HepG2 (cell line): ENCODE measurements around the gene HRC. TPM values are rescaled to one million over a fixed set of nuclear protein-coding genes. Genes with fewer than 3 reads are reported as not detected.

Experiments used
- ESRRA ChIP-seq: sonication (generic); formaldehyde crosslinking; IDR thresholded peaks from 2 replicates; pipeline ENCODE4 v1.5.1; 2020; ENCODE audit warnings: mild to moderate bottlenecking, low read depth, missing genetic modification reagents
- FOSL1 ChIP-seq: sonication (generic); formaldehyde crosslinking; IDR thresholded peaks from 2 replicates; pipeline ENCODE4 v1.9.0; 2021; ENCODE audit warnings: missing genetic modification reagents, borderline replicate concordance
- HHEX ChIP-seq: IDR thresholded peaks from 2 replicates; pipeline ENCODE4 v1.6.1; 2016; ENCODE audit warnings: control low read depth
- PHF8 ChIP-seq: sonication (generic); formaldehyde crosslinking; IDR thresholded peaks from 2 replicates; pipeline ENCODE4 v1.5.0; 2020; ENCODE audit warnings: missing genetic modification reagents
- POLR2A ChIP-seq, 2 experiments: IDR thresholded peaks; 2 replicates each; pipeline ENCODE4 v1.6.1; 2011; ENCODE audit warnings: low read depth in 2 of 2, low read length in 2 of 2, mild to moderate bottlenecking in 1 of 2, moderate library complexity in 1 of 2; ENCODE audit not compliant: insufficient read depth in 1 of 2
- ZFAT ChIP-seq: sonication (generic); formaldehyde crosslinking; conservative IDR thresholded peaks from 2 replicates; pipeline ENCODE4 v1.8.1; 2023; ENCODE audit warnings: missing genetic modification reagents, inconsistent platforms
- ZNF781 ChIP-seq: sonication (generic); formaldehyde crosslinking; IDR thresholded peaks from 2 replicates; pipeline ENCODE4 v1.5.1; 2020; ENCODE audit warnings: borderline replicate concordance, mild to moderate bottlenecking, missing genetic modification reagents; ENCODE audit errors: not compliant biosample characterization
- polyA plus RNA-seq, 8 experiments: library from polyadenylated mRNA; depleted of rRNA in 3 of 8; stranded (reverse) in 7 of 8; unstranded in 1 of 8; fragments of >200 nt; fragmentation: Illumina TruSeq in 4 of 8; extraction: Trizol in 4 of 8; gene quantifications; 2 replicates each; pipeline versions ENCODE4 v1.2.1 to v1.2.3, GENCODE V29; 2011 to 2016; ENCODE audit warnings: low read depth in 4 of 8, missing spikeins in 1 of 8, mixed read lengths in 1 of 8; ENCODE audit not compliant: insufficient read depth in 1 of 8
- total RNA-seq, 5 experiments: library from RNA; depleted of rRNA; stranded (reverse); fragments of >200 nt; fragmentation: Illumina TruSeq; extraction: Trizol; gene quantifications; 2 replicates each; pipeline ENCODE4 v1.2.3, GENCODE V29; 2016; ENCODE audit warnings: low read depth in 1 of 5
- TF ChIP-seq, protein P1 (sequence below): sonication (generic); formaldehyde crosslinking; IDR thresholded peaks from 2 replicates; pipeline ENCODE4 v1.5.1; 2020; ENCODE audit warnings: mild to moderate bottlenecking, missing genetic modification reagents, borderline replicate concordance
- TF ChIP-seq, protein P2 (sequence below): sonication (generic); formaldehyde crosslinking; IDR thresholded peaks from 2 replicates; pipeline ENCODE4 v1.5.0; 2020; ENCODE audit warnings: mild to moderate bottlenecking, missing genetic modification reagents
- TF ChIP-seq, protein P3 (sequence below): sonication (generic); formaldehyde crosslinking; IDR thresholded peaks from 2 replicates; pipeline ENCODE4 v1.5.1; 2020; ENCODE audit warnings: mild to moderate bottlenecking, missing genetic modification reagents, moderate library complexity
- TF ChIP-seq, protein P4 (sequence below): sonication (generic); formaldehyde crosslinking; IDR thresholded peaks from 2 replicates; pipeline ENCODE4 v1.4.0; 2020; ENCODE audit warnings: mild to moderate bottlenecking, missing genetic modification reagents
- TF ChIP-seq, protein P5 (sequence below): sonication (generic); formaldehyde crosslinking; IDR thresholded peaks from 2 replicates; pipeline ENCODE4 v1.4.0; 2020; ENCODE audit warnings: mild to moderate bottlenecking, missing genetic modification reagents, borderline replicate concordance

HRC gene
- total and polyA plus RNA-seq, 2 of the 13 experiments (the other 11 are each of a cell fraction or from before 2014, with no cell fraction given): 3.6 to 15.4 TPM

DNA sequence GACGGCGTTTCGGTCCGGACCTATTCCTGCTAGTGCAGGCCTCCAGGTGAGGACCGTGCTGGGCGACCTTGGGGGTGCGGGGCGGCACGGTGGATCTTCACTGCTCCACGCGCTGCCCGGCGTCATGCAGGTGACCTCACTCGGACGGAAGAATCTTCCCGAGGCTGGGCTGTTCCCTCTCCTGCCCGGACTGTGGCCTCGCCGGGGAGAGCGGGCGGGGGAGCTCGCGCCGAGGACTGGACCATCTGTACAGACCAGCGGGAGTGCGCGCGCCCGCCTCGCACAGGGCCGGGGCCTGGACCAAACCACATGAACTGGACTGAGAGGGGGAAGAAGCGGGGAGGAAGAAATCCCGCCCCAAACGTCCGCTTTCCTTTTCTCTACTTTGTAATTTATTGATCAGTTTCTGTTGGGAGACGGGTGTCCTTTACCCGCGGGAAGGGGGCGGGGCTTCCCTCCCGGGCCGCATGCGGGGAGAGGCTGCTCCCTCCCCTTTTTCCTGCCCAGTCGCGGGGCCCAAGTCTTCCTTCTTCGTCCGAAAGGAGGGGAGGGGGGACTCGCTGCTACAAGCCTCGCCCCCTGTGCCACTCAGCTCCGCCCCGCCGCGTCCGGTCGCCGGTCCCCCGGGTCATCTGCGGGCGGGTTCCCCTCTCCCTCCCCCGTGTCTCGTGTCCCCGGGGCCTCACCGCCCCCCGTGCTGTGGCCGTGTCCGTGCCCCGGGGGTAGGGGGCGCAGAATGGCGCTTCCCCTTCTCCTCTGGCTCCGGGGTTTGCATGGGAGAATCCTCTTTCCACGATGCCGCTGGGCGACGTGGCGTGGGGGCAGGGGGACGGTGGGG lies 4.9 kb downstream of the HRC start (continued):
- TF ChIP-seq, protein P1, sequence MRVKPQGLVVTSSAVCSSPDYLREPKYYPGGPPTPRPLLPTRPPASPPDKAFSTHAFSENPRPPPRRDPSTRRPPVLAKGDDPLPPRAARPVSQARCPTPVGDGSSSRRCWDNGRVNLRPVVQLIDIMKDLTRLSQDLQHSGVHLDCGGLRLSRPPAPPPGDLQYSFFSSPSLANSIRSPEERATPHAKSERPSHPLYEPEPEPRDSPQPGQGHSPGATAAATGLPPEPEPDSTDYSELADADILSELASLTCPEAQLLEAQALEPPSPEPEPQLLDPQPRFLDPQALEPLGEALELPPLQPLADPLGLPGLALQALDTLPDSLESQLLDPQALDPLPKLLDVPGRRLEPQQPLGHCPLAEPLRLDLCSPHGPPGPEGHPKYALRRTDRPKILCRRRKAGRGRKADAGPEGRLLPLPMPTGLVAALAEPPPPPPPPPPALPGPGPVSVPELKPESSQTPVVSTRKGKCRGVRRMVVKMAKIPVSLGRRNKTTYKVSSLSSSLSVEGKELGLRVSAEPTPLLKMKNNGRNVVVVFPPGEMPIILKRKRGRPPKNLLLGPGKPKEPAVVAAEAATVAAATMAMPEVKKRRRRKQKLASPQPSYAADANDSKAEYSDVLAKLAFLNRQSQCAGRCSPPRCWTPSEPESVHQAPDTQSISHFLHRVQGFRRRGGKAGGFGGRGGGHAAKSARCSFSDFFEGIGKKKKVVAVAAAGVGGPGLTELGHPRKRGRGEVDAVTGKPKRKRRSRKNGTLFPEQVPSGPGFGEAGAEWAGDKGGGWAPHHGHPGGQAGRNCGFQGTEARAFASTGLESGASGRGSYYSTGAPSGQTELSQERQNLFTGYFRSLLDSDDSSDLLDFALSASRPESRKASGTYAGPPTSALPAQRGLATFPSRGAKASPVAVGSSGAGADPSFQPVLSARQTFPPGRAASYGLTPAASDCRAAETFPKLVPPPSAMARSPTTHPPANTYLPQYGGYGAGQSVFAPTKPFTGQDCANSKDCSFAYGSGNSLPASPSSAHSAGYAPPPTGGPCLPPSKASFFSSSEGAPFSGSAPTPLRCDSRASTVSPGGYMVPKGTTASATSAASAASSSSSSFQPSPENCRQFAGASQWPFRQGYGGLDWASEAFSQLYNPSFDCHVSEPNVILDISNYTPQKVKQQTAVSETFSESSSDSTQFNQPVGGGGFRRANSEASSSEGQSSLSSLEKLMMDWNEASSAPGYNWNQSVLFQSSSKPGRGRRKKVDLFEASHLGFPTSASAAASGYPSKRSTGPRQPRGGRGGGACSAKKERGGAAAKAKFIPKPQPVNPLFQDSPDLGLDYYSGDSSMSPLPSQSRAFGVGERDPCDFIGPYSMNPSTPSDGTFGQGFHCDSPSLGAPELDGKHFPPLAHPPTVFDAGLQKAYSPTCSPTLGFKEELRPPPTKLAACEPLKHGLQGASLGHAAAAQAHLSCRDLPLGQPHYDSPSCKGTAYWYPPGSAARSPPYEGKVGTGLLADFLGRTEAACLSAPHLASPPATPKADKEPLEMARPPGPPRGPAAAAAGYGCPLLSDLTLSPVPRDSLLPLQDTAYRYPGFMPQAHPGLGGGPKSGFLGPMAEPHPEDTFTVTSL (CRISPR knock-in tag): 0 out of 2 replicates have a peak, but pooled peaks have one; percentile 28
- TF ChIP-seq, protein P2, sequence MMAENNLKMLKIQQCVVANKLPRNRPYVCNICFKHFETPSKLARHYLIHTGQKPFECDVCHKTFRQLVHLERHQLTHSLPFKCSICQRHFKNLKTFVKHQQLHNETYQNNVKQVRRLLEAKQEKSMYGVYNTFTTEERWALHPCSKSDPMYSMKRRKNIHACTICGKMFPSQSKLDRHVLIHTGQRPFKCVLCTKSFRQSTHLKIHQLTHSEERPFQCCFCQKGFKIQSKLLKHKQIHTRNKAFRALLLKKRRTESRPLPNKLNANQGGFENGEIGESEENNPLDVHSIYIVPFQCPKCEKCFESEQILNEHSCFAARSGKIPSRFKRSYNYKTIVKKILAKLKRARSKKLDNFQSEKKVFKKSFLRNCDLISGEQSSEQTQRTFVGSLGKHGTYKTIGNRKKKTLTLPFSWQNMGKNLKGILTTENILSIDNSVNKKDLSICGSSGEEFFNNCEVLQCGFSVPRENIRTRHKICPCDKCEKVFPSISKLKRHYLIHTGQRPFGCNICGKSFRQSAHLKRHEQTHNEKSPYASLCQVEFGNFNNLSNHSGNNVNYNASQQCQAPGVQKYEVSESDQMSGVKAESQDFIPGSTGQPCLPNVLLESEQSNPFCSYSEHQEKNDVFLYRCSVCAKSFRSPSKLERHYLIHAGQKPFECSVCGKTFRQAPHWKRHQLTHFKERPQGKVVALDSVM (CRISPR knock-in tag): peak; percentile 51
- TF ChIP-seq FOSL1 (CRISPR knock-in tag) (no peak), ZNF781 (CRISPR knock-in tag) (no peak), POLR2A (IDR thresholded peaks at IDR 0.05; ENCODE audit: insufficient read depth in 1 of 2, low read depth in 2 of 2, low read length in 2 of 2) (peak in 1 of 2 experiments; percentile 76; a peak in 3 of 4 replicates), HHEX (CRISPR knock-in tag) (no peak), ZFAT (no peak), ESRRA (peak; percentile 57; the same call in 1 of the 2 replicates), PHF8 (peak; percentile 62)
- TF ChIP-seq, protein P3, sequence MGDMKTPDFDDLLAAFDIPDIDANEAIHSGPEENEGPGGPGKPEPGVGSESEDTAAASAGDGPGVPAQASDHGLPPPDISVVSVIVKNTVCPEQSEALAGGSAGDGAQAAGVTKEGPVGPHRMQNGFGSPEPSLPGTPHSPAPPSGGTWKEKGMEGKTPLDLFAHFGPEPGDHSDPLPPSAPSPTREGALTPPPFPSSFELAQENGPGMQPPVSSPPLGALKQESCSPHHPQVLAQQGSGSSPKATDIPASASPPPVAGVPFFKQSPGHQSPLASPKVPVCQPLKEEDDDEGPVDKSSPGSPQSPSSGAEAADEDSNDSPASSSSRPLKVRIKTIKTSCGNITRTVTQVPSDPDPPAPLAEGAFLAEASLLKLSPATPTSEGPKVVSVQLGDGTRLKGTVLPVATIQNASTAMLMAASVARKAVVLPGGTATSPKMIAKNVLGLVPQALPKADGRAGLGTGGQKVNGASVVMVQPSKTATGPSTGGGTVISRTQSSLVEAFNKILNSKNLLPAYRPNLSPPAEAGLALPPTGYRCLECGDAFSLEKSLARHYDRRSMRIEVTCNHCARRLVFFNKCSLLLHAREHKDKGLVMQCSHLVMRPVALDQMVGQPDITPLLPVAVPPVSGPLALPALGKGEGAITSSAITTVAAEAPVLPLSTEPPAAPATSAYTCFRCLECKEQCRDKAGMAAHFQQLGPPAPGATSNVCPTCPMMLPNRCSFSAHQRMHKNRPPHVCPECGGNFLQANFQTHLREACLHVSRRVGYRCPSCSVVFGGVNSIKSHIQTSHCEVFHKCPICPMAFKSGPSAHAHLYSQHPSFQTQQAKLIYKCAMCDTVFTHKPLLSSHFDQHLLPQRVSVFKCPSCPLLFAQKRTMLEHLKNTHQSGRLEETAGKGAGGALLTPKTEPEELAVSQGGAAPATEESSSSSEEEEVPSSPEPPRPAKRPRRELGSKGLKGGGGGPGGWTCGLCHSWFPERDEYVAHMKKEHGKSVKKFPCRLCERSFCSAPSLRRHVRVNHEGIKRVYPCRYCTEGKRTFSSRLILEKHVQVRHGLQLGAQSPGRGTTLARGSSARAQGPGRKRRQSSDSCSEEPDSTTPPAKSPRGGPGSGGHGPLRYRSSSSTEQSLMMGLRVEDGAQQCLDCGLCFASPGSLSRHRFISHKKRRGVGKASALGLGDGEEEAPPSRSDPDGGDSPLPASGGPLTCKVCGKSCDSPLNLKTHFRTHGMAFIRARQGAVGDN: peak; percentile 98
- TF ChIP-seq, protein P4, sequence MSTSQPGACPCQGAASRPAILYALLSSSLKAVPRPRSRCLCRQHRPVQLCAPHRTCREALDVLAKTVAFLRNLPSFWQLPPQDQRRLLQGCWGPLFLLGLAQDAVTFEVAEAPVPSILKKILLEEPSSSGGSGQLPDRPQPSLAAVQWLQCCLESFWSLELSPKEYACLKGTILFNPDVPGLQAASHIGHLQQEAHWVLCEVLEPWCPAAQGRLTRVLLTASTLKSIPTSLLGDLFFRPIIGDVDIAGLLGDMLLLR (CRISPR knock-in tag): no peak
- TF ChIP-seq, protein P5, sequence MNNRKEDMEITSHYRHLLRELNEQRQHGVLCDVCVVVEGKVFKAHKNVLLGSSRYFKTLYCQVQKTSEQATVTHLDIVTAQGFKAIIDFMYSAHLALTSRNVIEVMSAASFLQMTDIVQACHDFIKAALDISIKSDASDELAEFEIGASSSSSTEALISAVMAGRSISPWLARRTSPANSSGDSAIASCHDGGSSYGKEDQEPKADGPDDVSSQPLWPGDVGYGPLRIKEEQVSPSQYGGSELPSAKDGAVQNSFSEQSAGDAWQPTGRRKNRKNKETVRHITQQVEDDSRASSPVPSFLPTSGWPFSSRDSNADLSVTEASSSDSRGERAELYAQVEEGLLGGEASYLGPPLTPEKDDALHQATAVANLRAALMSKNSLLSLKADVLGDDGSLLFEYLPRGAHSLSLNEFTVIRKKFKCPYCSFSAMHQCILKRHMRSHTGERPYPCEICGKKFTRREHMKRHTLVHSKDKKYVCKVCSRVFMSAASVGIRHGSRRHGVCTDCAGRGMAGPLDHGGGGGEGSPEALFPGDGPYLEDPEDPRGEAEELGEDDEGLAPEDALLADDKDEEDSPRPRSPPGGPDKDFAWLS: 0 out of 2 replicates have a peak, but pooled peaks have one; percentile 34
